Panc1 (cell line): ENCODE measurements around the gene TMUB1. TPM values are rescaled to one million over a fixed set of nuclear protein-coding genes. Genes with fewer than 3 reads are reported as not detected.

Experiments
- ATAC-seq: fragments of 200-7000 bp; cut with Tn5 transposase; 2 replicates; pipeline ENCODE4 v1.9.1; 2020; ENCODE audit warnings: mild to moderate bottlenecking, moderate library complexity
- BruUV-seq: library from RNA; stranded (reverse); fragments of 400-500 nt; replicated peaks from 2 replicates; lab custom pipeline; 2021; lab: Mats Ljungman, UMichigan
- CTCF ChIA-PET: fragments of 300-600 bp; sonication (Branson Sonifier 250); formaldehyde crosslinking; loops from one replicate; lab custom pipeline; 2022; ENCODE audit warnings: antibody characterized with exemption; lab: Charles Lee
- POLR2A ChIA-PET: fragments of 300-600 bp; sonication (Branson Sonifier 250); formaldehyde crosslinking; loops from one replicate; lab custom pipeline; 2022; ENCODE audit warnings: antibody characterized with exemption; lab: Charles Lee
- DNase-seq: peaks from one replicate; pipeline ENCODE4 v3.0.0-alpha.2; 2010; ENCODE audit warnings: low read depth, low spot score
- H3K27ac ChIP-seq: 2 replicates; pipeline ENCODE4 v1.5.1; 2011; ENCODE audit warnings: mild to moderate bottlenecking, low read length, inconsistent platforms
- H3K27me3 ChIP-seq: fragments of 200-500 bp; sonication (Bioruptor generic); 2 replicates; pipeline ENCODE4 v1.6.0; 2014; ENCODE audit warnings: low read length, inconsistent platforms; ENCODE audit not compliant: control insufficient read depth, insufficient read depth
- H3K36me3 ChIP-seq: fragments of 200-500 bp; sonication (Bioruptor generic); 2 replicates; pipeline ENCODE4 v1.5.1; 2014; ENCODE audit warnings: inconsistent platforms, mild to moderate bottlenecking, low read length, moderate library complexity; ENCODE audit not compliant: control insufficient read depth, insufficient read depth
- H3K4me1 ChIP-seq: 2 replicates; pipeline ENCODE4 v1.5.1; 2011; ENCODE audit warnings: inconsistent platforms, mild to moderate bottlenecking, low read length, moderate library complexity; ENCODE audit not compliant: control insufficient read depth, insufficient read depth
- H3K4me3 ChIP-seq, 2 experiments: 2 replicates each; pipeline ENCODE4 v1.5.1; 2011 to 2012; ENCODE audit warnings: low read depth in 2 of 2, low read length in 2 of 2, mild to moderate bottlenecking in 2 of 2, inconsistent platforms in 1 of 2, moderate library complexity in 1 of 2
- H3K9me3 ChIP-seq: fragments of 200-500 bp; sonication (Bioruptor generic); 2 replicates; pipeline ENCODE4 v1.5.1; 2014; ENCODE audit warnings: low read depth, mild to moderate bottlenecking, inconsistent platforms, low read length, moderate library complexity; ENCODE audit not compliant: control insufficient read depth, insufficient read depth
- POLR2AphosphoS5 ChIP-seq: IDR thresholded peaks from 2 replicates; pipeline ENCODE4 v1.6.1; 2012; ENCODE audit warnings: mild to moderate bottlenecking, low read depth, low read length, moderate library complexity
- SIN3A ChIP-seq: IDR thresholded peaks from 2 replicates; pipeline ENCODE4 v1.6.1; 2012; ENCODE audit warnings: low read depth, mild to moderate bottlenecking, low read length, moderate library complexity, borderline replicate concordance; ENCODE audit not compliant: insufficient read depth
- TCF7L2 ChIP-seq: IDR thresholded peaks from 2 replicates; pipeline ENCODE4 v1.6.1; 2011; ENCODE audit warnings: mild to moderate bottlenecking, low read depth, low read length, inconsistent platforms
- in situ Hi-C: cut with HindIII; loops from 2 replicates; pipeline ENCODE4 v1.10.0; 2016; ENCODE audit warnings: low sequenced_read_pairs, low pct_unique_long_range_greater_than_20kb
- intact Hi-C: fragments of 100-400 bp; cut with micrococcal nuclease; formaldehyde crosslinking; loops from one replicate; pipeline ENCODE4 v1.10.0; 2022; ENCODE audit not compliant: unreplicated experiment
- total RNA-seq: library from RNA; stranded (reverse); gene quantifications from one replicate; pipeline ENCODE4 v1.2.1, GENCODE V29; 2021; ENCODE audit not compliant: unreplicated experiment
- TF ChIP-seq, protein P1 (sequence below): fragments of 450-650 bp; IDR thresholded peaks from 2 replicates; pipeline ENCODE4 v1.5.1; 2017; ENCODE audit warnings: mild to moderate bottlenecking
- TF ChIP-seq, protein P2 (sequence below), 2 experiments: IDR thresholded peaks; 2 replicates each; pipeline ENCODE4 v1.6.1; 2011 to 2012; ENCODE audit warnings: low read depth in 2 of 2, control low read depth in 1 of 2, low read length in 1 of 2, mild to moderate bottlenecking in 1 of 2, moderate library complexity in 1 of 2; ENCODE audit not compliant: insufficient read depth in 1 of 2

The TMUB1 gene
- total RNA-seq, 1 experiment from 2014 or later = 112 TPM

DNA sequence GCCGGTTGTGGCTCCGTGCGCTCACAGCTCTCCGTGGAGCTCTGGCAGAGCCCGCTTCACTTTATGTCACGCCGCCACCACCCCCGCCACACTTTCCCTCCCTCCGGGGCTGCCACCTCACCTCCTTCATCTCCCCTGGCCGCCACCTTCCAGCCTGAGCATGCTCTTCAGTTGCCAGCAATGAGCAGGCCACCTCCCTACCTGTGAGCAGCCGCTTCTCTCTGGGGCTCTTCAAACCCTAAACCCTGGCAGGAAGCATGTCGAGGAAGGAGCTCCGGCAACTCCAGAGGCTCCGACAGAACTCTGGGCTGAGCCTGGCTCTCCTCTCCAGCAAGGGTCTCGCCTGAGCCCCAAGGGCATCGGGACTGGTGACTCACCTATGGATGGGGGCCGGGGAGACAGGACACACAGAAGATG, 47.5 kb upstream of the TMUB1 start:
- in situ Hi-C loops = no loop called here
- H3K27ac ChIP-seq = no peak overlapping the region
- no peaks in the 10 kb centered on the region for H3K27me3 ChIP-seq
- H3K9me3 ChIP-seq = no peaks in the 10 kb centered on the region
- BruUV-seq = no TSS peak
- no peak for DNase-seq
- intact Hi-C loops = no loop called here
- CTCF ChIA-PET = no interaction called here
- no peaks in the 10 kb centered on the region for H3K4me1 ChIP-seq
- ATAC-seq = no peak
- H3K4me3 ChIP-seq = no peak overlapping the region
- POLR2A ChIA-PET = no interaction called here
- TF ChIP-seq TCF7L2 (no peak), POLR2AphosphoS5 (no peak), SIN3A (no peak)
- TF ChIP-seq, protein P1, sequence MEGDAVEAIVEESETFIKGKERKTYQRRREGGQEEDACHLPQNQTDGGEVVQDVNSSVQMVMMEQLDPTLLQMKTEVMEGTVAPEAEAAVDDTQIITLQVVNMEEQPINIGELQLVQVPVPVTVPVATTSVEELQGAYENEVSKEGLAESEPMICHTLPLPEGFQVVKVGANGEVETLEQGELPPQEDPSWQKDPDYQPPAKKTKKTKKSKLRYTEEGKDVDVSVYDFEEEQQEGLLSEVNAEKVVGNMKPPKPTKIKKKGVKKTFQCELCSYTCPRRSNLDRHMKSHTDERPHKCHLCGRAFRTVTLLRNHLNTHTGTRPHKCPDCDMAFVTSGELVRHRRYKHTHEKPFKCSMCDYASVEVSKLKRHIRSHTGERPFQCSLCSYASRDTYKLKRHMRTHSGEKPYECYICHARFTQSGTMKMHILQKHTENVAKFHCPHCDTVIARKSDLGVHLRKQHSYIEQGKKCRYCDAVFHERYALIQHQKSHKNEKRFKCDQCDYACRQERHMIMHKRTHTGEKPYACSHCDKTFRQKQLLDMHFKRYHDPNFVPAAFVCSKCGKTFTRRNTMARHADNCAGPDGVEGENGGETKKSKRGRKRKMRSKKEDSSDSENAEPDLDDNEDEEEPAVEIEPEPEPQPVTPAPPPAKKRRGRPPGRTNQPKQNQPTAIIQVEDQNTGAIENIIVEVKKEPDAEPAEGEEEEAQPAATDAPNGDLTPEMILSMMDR = no peak
- TF ChIP-seq, protein P2, sequence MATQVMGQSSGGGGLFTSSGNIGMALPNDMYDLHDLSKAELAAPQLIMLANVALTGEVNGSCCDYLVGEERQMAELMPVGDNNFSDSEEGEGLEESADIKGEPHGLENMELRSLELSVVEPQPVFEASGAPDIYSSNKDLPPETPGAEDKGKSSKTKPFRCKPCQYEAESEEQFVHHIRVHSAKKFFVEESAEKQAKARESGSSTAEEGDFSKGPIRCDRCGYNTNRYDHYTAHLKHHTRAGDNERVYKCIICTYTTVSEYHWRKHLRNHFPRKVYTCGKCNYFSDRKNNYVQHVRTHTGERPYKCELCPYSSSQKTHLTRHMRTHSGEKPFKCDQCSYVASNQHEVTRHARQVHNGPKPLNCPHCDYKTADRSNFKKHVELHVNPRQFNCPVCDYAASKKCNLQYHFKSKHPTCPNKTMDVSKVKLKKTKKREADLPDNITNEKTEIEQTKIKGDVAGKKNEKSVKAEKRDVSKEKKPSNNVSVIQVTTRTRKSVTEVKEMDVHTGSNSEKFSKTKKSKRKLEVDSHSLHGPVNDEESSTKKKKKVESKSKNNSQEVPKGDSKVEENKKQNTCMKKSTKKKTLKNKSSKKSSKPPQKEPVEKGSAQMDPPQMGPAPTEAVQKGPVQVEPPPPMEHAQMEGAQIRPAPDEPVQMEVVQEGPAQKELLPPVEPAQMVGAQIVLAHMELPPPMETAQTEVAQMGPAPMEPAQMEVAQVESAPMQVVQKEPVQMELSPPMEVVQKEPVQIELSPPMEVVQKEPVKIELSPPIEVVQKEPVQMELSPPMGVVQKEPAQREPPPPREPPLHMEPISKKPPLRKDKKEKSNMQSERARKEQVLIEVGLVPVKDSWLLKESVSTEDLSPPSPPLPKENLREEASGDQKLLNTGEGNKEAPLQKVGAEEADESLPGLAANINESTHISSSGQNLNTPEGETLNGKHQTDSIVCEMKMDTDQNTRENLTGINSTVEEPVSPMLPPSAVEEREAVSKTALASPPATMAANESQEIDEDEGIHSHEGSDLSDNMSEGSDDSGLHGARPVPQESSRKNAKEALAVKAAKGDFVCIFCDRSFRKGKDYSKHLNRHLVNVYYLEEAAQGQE (IDR thresholded peaks at IDR 0.05; ENCODE audit: insufficient read depth in 1 of 2, low read depth in 2 of 2, low read length in 1 of 2) = no peak
- H3K36me3 ChIP-seq = peaks cover 5% of the 10 kb centered on the region

DNA sequence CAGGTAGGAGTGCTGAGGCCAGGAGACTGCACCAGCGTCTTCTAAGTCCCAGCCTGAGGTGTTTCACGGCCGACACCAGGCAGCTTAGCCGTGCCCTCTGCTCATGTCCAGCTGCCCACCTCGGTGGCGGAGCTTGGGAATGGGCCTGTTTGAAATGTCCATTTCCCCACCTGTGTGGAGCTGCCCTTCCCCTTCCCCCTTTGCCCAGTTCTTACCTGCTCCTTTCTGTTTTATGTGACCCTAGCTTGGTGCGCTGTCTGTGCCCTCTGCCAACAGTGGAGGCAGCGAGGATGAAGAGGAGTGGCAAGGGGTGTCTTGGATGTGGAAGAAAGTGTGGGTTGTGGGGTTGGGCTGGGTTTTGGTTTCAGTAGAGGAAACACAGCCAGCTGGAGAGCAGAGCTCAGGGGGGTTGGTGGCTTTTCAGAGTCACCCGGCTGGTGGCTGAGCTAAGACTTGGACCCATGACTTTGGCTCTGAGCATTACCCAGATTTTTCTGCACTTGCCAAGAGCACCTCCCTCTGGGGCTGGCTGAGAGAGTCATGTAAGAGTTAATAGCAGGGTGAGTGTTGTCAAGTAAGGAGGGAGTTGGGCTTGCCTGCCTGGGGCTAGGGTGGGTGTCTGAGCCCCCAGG, 46.8 kb upstream of the TMUB1 start:
- Histone ChIP-seq H3K4me1 (no peaks in the 10 kb centered on the region), H3K4me3 (no peak overlapping the region), H3K36me3 (peaks cover 5% of the 10 kb centered on the region), H3K27ac (no peak overlapping the region), H3K27me3 (no peaks in the 10 kb centered on the region), H3K9me3 (no peaks in the 10 kb centered on the region)
- BruUV-seq = no TSS peak
- intact Hi-C loops (no loop called here), in situ Hi-C loops (no loop called here)
- TF ChIP-seq, protein P1 = no peak
- TF ChIP-seq, protein P2 (IDR thresholded peaks at IDR 0.05; ENCODE audit: insufficient read depth in 1 of 2, low read depth in 2 of 2, low read length in 1 of 2) = no peak
- TF ChIP-seq TCF7L2 (no peak), SIN3A (no peak), POLR2AphosphoS5 (no peak)
- ChIA-PET POLR2A (no interaction called here), CTCF (interaction anchor here (0.6 kb wide), 1 partner anchor 69 kb away, joined by 20 read pairs; no protein-coding TSS in a partner anchor)
- no peak for ATAC-seq
- DNase-seq = no peak
